Subcutaneous abdominal adipose tissue (tissue), 5 donors: Measurements from ENCODE around the gene NID1.

Experiments
- H3K27ac ChIP-seq: one replicate; pipeline ENCODE4 v1.7.0; 2013; ENCODE audit warnings: low read depth, mild to moderate bottlenecking, inconsistent platforms, low read length, moderate library complexity
- H3K27me3 ChIP-seq, 5 donors: one replicate each; pipeline ENCODE4 v1.7.0; 2013; ENCODE audit warnings: low read length in 5 of 5, inconsistent platforms in 1 of 5; ENCODE audit not compliant: control insufficient read depth in 5 of 5, insufficient read depth in 4 of 5
- H3K36me3 ChIP-seq, 5 donors: one replicate each; pipeline ENCODE4 v1.7.0; 2013; ENCODE audit warnings: low read length in 5 of 5; ENCODE audit not compliant: control insufficient read depth in 5 of 5, insufficient read depth in 5 of 5
- H3K4me1 ChIP-seq, 5 donors: one replicate each; pipeline ENCODE4 v1.7.0; 2013; ENCODE audit warnings: low read length in 5 of 5, mild to moderate bottlenecking in 3 of 5, moderate library complexity in 1 of 5; ENCODE audit not compliant: control insufficient read depth in 5 of 5, insufficient read depth in 5 of 5
- H3K4me3 ChIP-seq, 5 donors: one replicate each; pipeline ENCODE4 v1.7.0; 2013; ENCODE audit warnings: low read length in 5 of 5, low read depth in 1 of 5
- H3K9ac ChIP-seq, 5 donors: one replicate each; pipeline ENCODE4 v1.7.0; 2013; ENCODE audit warnings: low read length in 5 of 5, mild to moderate bottlenecking in 4 of 5, moderate library complexity in 3 of 5
- H3K9me3 ChIP-seq, 5 donors: one replicate each; pipeline ENCODE4 v1.7.0; 2013; ENCODE audit warnings: low read length in 5 of 5; ENCODE audit not compliant: control insufficient read depth in 5 of 5
- donor health status: healthy.
- donor health status: healthy.
- donor health status: healthy.
- donor health status: healthy.
- donor health status: healthy.

The NID1 gene

GRCh38 chr1:236002572-236002971, 62.3 kb downstream of the NID1 start:
- Histone ChIP-seq H3K27me3 (no peaks in the 10 kb centered on the region), H3K9me3 (no peaks in the 10 kb centered on the region), H3K27ac (no peak overlapping the region), H3K4me1 (peaks cover 3 to 23% (median 6%) of the 10 kb centered on the region in 5 donors), H3K9ac (no peak overlapping the region), H3K36me3 (peaks cover 7 to 34% (median 26%) of the 10 kb centered on the region in 5 donors), H3K4me3 (no peak overlapping the region)

GRCh38 chr1:236002025-236002390, 62.9 kb downstream of the NID1 start:
- Histone ChIP-seq H3K4me1 (peaks cover 3 to 23% (median 6%) of the 10 kb centered on the region in 5 donors), H3K9me3 (no peaks in the 10 kb centered on the region), H3K4me3 (no peak overlapping the region), H3K9ac (no peak overlapping the region), H3K36me3 (peaks cover 7 to 31% (median 22%) of the 10 kb centered on the region in 5 donors), H3K27me3 (no peaks in the 10 kb centered on the region), H3K27ac (peak overlapping the region; percentile 54)

GRCh38 chr1:236000781-236001180, 64.1 kb downstream of the NID1 start:
- no peaks in the 10 kb centered on the region for H3K9me3 ChIP-seq
- H3K27me3 ChIP-seq = no peaks in the 10 kb centered on the region
- H3K27ac ChIP-seq = no peak overlapping the region
- H3K4me3 ChIP-seq = no peak overlapping the region
- H3K9ac ChIP-seq = no peak overlapping the region
- H3K36me3 ChIP-seq = peaks cover 3 to 38% (median 27%) of the 10 kb centered on the region in 5 donors
- H3K4me1 ChIP-seq = peaks cover 3 to 23% (median 6%) of the 10 kb centered on the region in 5 donors

- peaks cover 3 to 23% (median 6%) of the 10 kb centered on the region in 5 donors for H3K4me1 ChIP-seq
- H3K9me3 ChIP-seq = no peaks in the 10 kb centered on the region
- H3K36me3 ChIP-seq = peaks cover 6 to 47% (median 36%) of the 10 kb centered on the region in 5 donors
- no peak overlapping the region for H3K9ac ChIP-seq
- H3K4me3 ChIP-seq = no peak overlapping the region
- no peak overlapping the region for H3K27ac ChIP-seq
- H3K27me3 ChIP-seq = no peaks in the 10 kb centered on the region
Measured at GRCh38 chr1:235999259-235999925, 65.5 kb downstream of the NID1 start.

GRCh38 chr1:235998812-235999211, 66.1 kb downstream of the NID1 start:
- H3K27ac ChIP-seq = no peak overlapping the region
- no peak overlapping the region for H3K9ac ChIP-seq
- H3K4me1 ChIP-seq = peaks cover 3 to 23% (median 6%) of the 10 kb centered on the region in 5 donors
- H3K9me3 ChIP-seq = no peaks in the 10 kb centered on the region
- H3K36me3 ChIP-seq = peaks cover 6 to 45% (median 33%) of the 10 kb centered on the region in 5 donors
- H3K27me3 ChIP-seq = no peaks in the 10 kb centered on the region
- H3K4me3 ChIP-seq = no peak overlapping the region

- no peak overlapping the region for H3K9ac ChIP-seq
- peaks cover 3 to 23% (median 6%) of the 10 kb centered on the region in 5 donors for H3K4me1 ChIP-seq
- H3K27me3 ChIP-seq = no peaks in the 10 kb centered on the region
- no peak overlapping the region for H3K4me3 ChIP-seq
- no peaks in the 10 kb centered on the region for H3K9me3 ChIP-seq
- no peak overlapping the region for H3K27ac ChIP-seq
- H3K36me3 ChIP-seq = peaks cover 6 to 54% (median 40%) of the 10 kb centered on the region in 5 donors
Measured at GRCh38 chr1:235997931-235998330, 67.0 kb downstream of the NID1 start.

GRCh38 chr1:235997049-235997448, 67.8 kb downstream of the NID1 start:
- H3K36me3 ChIP-seq = peaks cover 6 to 52% (median 44%) of the 10 kb centered on the region in 5 donors
- no peak overlapping the region for H3K4me3 ChIP-seq
- H3K9me3 ChIP-seq = no peaks in the 10 kb centered on the region
- no peaks in the 10 kb centered on the region for H3K27me3 ChIP-seq
- peaks cover 3 to 19% (median 6%) of the 10 kb centered on the region in 5 donors for H3K4me1 ChIP-seq
- H3K27ac ChIP-seq = no peak overlapping the region
- no peak overlapping the region for H3K9ac ChIP-seq

- Histone ChIP-seq H3K4me3 (no peak overlapping the region), H3K27me3 (no peaks in the 10 kb centered on the region), H3K9ac (no peak overlapping the region), H3K4me1 (peaks cover 0 to 10% (median 7%) of the 10 kb centered on the region in 5 donors), H3K9me3 (no peaks in the 10 kb centered on the region), H3K36me3 (peaks cover 6 to 56% (median 47%) of the 10 kb centered on the region in 5 donors), H3K27ac (no peak overlapping the region)
Measured at GRCh38 chr1:235996048-235996785, 68.7 kb downstream of the NID1 start.

GRCh38 chr1:235995511-235995910, 69.4 kb downstream of the NID1 start:
- H3K4me1 ChIP-seq = peaks cover 0 to 12% (median 6%) of the 10 kb centered on the region in 5 donors
- H3K4me3 ChIP-seq = no peak overlapping the region
- H3K36me3 ChIP-seq = peaks cover 6 to 59% (median 50%) of the 10 kb centered on the region in 5 donors
- no peak overlapping the region for H3K9ac ChIP-seq
- H3K27me3 ChIP-seq = no peaks in the 10 kb centered on the region
- H3K9me3 ChIP-seq = peaks cover 0 to 6% (median 0%) of the 10 kb centered on the region in 5 donors
- no peak overlapping the region for H3K27ac ChIP-seq

- Histone ChIP-seq H3K4me1 (peaks cover 0 to 12% (median 5%) of the 10 kb centered on the region in 5 donors), H3K9ac (no peak overlapping the region), H3K9me3 (peaks cover 0 to 9% (median 4%) of the 10 kb centered on the region in 5 donors), H3K27ac (no peak overlapping the region), H3K27me3 (no peaks in the 10 kb centered on the region), H3K4me3 (no peak overlapping the region), H3K36me3 (peaks cover 6 to 71% (median 57%) of the 10 kb centered on the region in 5 donors)
Measured at GRCh38 chr1:235993652-235994051, 71.2 kb downstream of the NID1 start.
